Astrocyte (in vitro differentiated cells and primary cell): ENCODE data around the gene LYSMD2. TPM values are rescaled to one million over a fixed set of nuclear protein-coding genes. Genes with fewer than 3 reads are reported as not detected.

Experiments used
- DNase-seq: peaks from one replicate; pipeline ENCODE4 v3.0.0-alpha.2; 2010; ENCODE audit warnings: low read depth
- FAIRE-seq: peaks from 2 replicates; lab custom pipeline; 2011; peaks lifted over from hg19 to GRCh38; lab: Jason Lieb, UNC
- H2AFZ ChIP-seq: 2 replicates; pipeline ENCODE4 v1.6.0; 2012; ENCODE audit warnings: low read depth, low read length, inconsistent platforms
- H3K27ac ChIP-seq: 2 replicates; pipeline ENCODE4 v1.5.1; 2011; ENCODE audit warnings: low read depth, low read length, inconsistent platforms
- H3K27me3 ChIP-seq: 2 replicates; pipeline ENCODE4 v1.6.0; 2011; ENCODE audit warnings: low read length, inconsistent platforms; ENCODE audit not compliant: insufficient read depth
- H3K36me3 ChIP-seq: 2 replicates; pipeline ENCODE4 v1.5.1; 2011; ENCODE audit warnings: low read length, inconsistent platforms; ENCODE audit not compliant: insufficient read depth
- H3K4me1 ChIP-seq: 2 replicates; pipeline ENCODE4 v1.5.1; 2011; ENCODE audit warnings: low read length, inconsistent platforms; ENCODE audit not compliant: insufficient read depth
- H3K4me2 ChIP-seq: 2 replicates; pipeline ENCODE4 v1.6.0; 2012; ENCODE audit warnings: low read length, inconsistent platforms
- H3K4me3 ChIP-seq: 2 replicates; pipeline ENCODE4 v1.5.1; 2011; ENCODE audit warnings: low read depth, mild to moderate bottlenecking, low read length, inconsistent platforms; ENCODE audit not compliant: insufficient read depth
- H3K79me2 ChIP-seq: 2 replicates; pipeline ENCODE4 v1.6.0; 2012; ENCODE audit warnings: mild to moderate bottlenecking, low read length, inconsistent platforms; ENCODE audit not compliant: insufficient read depth
- H3K9ac ChIP-seq: 2 replicates; pipeline ENCODE4 v1.6.0; 2012; ENCODE audit warnings: mild to moderate bottlenecking, low read length, inconsistent platforms
- H3K9me3 ChIP-seq: 2 replicates; pipeline ENCODE4 v1.5.1; 2012; ENCODE audit warnings: low read depth, mild to moderate bottlenecking, low read length, inconsistent platforms; ENCODE audit not compliant: insufficient read depth
- H4K20me1 ChIP-seq: 2 replicates; pipeline ENCODE4 v1.6.0; 2012; ENCODE audit warnings: low read length, inconsistent platforms; ENCODE audit not compliant: insufficient read depth
- H3K27ac Mint-ChIP-seq: one replicate; pipeline ENCODE4 v1.8.0; 2021; ENCODE audit warnings: mild to moderate bottlenecking, mixed read lengths; ENCODE audit not compliant: unreplicated experiment
- H3K27me3 Mint-ChIP-seq: one replicate; pipeline ENCODE4 v1.8.0; 2021; ENCODE audit warnings: low read depth, mixed read lengths; ENCODE audit not compliant: unreplicated experiment
- H3K36me3 Mint-ChIP-seq: one replicate; pipeline ENCODE4 v1.8.0; 2021; ENCODE audit warnings: low read depth, mixed read lengths; ENCODE audit not compliant: unreplicated experiment
- H3K4me1 Mint-ChIP-seq: one replicate; pipeline ENCODE4 v1.8.0; 2021; ENCODE audit warnings: low read depth, mixed read lengths; ENCODE audit not compliant: unreplicated experiment
- H3K4me3 Mint-ChIP-seq: one replicate; pipeline ENCODE4 v1.8.0; 2021; ENCODE audit warnings: mild to moderate bottlenecking, moderate library complexity, mixed read lengths; ENCODE audit not compliant: unreplicated experiment
- H3K9me3 Mint-ChIP-seq: one replicate; pipeline ENCODE4 v1.8.0; 2021; ENCODE audit warnings: mild to moderate bottlenecking, mixed read lengths; ENCODE audit not compliant: unreplicated experiment
- CTCF ChIP-seq: IDR thresholded peaks from 2 replicates; pipeline ENCODE4 v1.5.1; 2011; ENCODE audit warnings: low read depth, mild to moderate bottlenecking, inconsistent platforms, low read length, moderate library complexity; ENCODE audit not compliant: insufficient read depth
- EZH2 ChIP-seq: IDR thresholded peaks from 2 replicates; pipeline ENCODE4 v1.6.1; 2012; ENCODE audit warnings: mild to moderate bottlenecking, low read length, inconsistent platforms; ENCODE audit not compliant: insufficient read depth
- total RNA-seq: library from RNA; stranded (reverse); gene quantifications from 2 replicates; pipeline ENCODE4 v1.2.1, GENCODE V29; 2021

LYSMD2 gene
- total RNA-seq, 1 donor from 2014 or later: 3.4 TPM

DNA sequence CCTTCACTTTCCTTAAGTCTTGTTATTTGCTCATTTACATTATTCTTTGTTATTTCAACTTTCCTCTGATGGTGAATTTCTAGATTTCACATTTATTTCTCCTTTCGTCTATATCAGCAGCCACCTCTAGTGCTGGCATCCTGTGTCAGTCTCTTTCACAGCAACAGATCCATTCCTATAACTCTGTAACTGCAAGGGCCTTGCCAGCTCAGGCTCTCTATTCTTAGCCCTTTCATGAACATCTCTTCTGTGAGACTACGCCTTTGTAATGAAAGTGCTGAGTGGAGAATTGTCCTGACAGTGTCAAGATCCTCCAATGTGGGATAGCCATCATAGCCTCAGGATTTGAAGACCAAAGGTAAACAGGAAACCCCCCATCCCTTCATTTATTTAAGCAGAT lies 60.0 kb downstream of the LYSMD2 start:
- Mint-ChIP-seq H3K27me3 (peaks cover 2% of the 10 kb centered on the region), H3K4me3 (no peak overlapping the region), H3K9me3 (peaks cover 1% of the 10 kb centered on the region), H3K4me1 (peaks cover 7% of the 10 kb centered on the region), H3K27ac (no peak overlapping the region), H3K36me3 (no peaks in the 10 kb centered on the region)
- Histone ChIP-seq H4K20me1 (no peaks in the 10 kb centered on the region), H3K9me3 (no peaks in the 10 kb centered on the region), H3K27ac (no peak overlapping the region), H3K79me2 (no peaks in the 10 kb centered on the region), H3K36me3 (no peaks in the 10 kb centered on the region), H3K27me3 (no peaks in the 10 kb centered on the region), H2AFZ (no peak overlapping the region), H3K9ac (no peak overlapping the region), H3K4me3 (no peak overlapping the region), H3K4me2 (no peak overlapping the region), H3K4me1 (no peaks in the 10 kb centered on the region)
- FAIRE-seq: no peak
- TF ChIP-seq EZH2: no peak
- TF ChIP-seq CTCF: no peak
- DNase-seq: no peak

DNA sequence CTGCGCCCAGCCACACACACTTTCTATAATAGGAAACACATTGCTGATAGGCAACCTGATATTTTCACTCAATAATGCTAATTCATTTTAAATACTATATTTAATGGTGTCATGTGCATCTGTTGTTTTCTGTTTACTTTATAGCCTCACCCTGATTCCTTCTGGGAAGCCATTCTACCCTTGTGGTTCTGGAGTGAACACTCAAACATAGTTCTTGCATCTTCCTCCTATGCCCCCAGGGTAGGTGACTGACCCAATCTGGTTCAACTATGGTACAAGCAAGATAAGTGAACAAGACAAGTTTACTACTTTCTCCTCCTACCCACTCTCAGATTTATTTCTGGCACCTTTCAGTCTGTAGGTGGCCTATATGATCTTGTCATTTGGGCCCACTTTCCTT lies 60.4 kb downstream of the LYSMD2 start:
- H3K9me3 ChIP-seq: no peaks in the 10 kb centered on the region
- no peaks in the 10 kb centered on the region for H3K4me1 ChIP-seq
- no peaks in the 10 kb centered on the region for H3K36me3 ChIP-seq
- Mint-ChIP-seq H3K27ac (no peak overlapping the region), H3K4me3 (no peak overlapping the region), H3K9me3 (peaks cover 1% of the 10 kb centered on the region), H3K4me1 (peaks cover 9% of the 10 kb centered on the region), H3K27me3 (peaks cover 2% of the 10 kb centered on the region), H3K36me3 (no peaks in the 10 kb centered on the region)
- no peak for TF ChIP-seq CTCF
- no peaks in the 10 kb centered on the region for H3K79me2 ChIP-seq
- H2AFZ ChIP-seq: no peak overlapping the region
- H3K27me3 ChIP-seq: no peaks in the 10 kb centered on the region
- H3K27ac ChIP-seq: no peak overlapping the region
- no peaks in the 10 kb centered on the region for H4K20me1 ChIP-seq
- no peak overlapping the region for H3K4me2 ChIP-seq
- FAIRE-seq (no peak), DNase-seq (no peak)
- no peak overlapping the region for H3K4me3 ChIP-seq
- H3K9ac ChIP-seq: no peak overlapping the region

GRCh38 chr15:51675234-51675633 lies 62.2 kb downstream of the LYSMD2 start:
- DNase-seq (no peak), FAIRE-seq (no peak)
- Mint-ChIP-seq H3K9me3 (no peaks in the 10 kb centered on the region), H3K36me3 (no peaks in the 10 kb centered on the region), H3K4me3 (no peak overlapping the region), H3K4me1 (peaks cover 4% of the 10 kb centered on the region), H3K27me3 (peaks cover 2% of the 10 kb centered on the region), H3K27ac (no peak overlapping the region)
- no peak overlapping the region for H3K4me2 ChIP-seq
- peaks cover 2% of the 10 kb centered on the region for H3K27me3 ChIP-seq
- no peak overlapping the region for H3K27ac ChIP-seq
- H2AFZ ChIP-seq: no peak overlapping the region
- no peaks in the 10 kb centered on the region for H4K20me1 ChIP-seq
- H3K9ac ChIP-seq: no peak overlapping the region
- TF ChIP-seq CTCF: no peak
- TF ChIP-seq EZH2: no peak
- no peaks in the 10 kb centered on the region for H3K4me1 ChIP-seq
- no peaks in the 10 kb centered on the region for H3K9me3 ChIP-seq
- H3K36me3 ChIP-seq: no peaks in the 10 kb centered on the region
- H3K79me2 ChIP-seq: no peaks in the 10 kb centered on the region
- H3K4me3 ChIP-seq: no peak overlapping the region

Other genes with a start within 250 kb of the LYSMD2 start
- gene DMXL2, start 114.9 kb downstream of the LYSMD2 start, total RNA-seq: 17.8 and 19.0 TPM in 2 replicates
- gene SCG3, start 56.2 kb downstream of the LYSMD2 start, total RNA-seq: 1.8 and 2.7 TPM in 2 replicates
- gene TMOD2, start 13.9 kb upstream of the LYSMD2 start, total RNA-seq: 7.1 and 8.4 TPM in 2 replicates
- 65.2 TPM in 2 replicates for gene TMOD3, start 92.0 kb upstream of the LYSMD2 start, total RNA-seq
- gene LEO1, start 234.1 kb upstream of the LYSMD2 start, total RNA-seq: 24.1 and 25.5 TPM in 2 replicates